NCI-H1436 treated with DMSO at 0.1 percent for 48 hours (cell line): ENCODE results near the gene ICA1.
A peak's percentile ranks its signal among the peaks of the same experiment; 100 is the strongest.

Experiments used
- DNase-seq: peaks from one replicate; lab custom pipeline; 2025; lab: John Stamatoyannopoulos, UW

The ICA1 gene

GRCh38 chr7:8200316-8200715 is 61.7 kb downstream of the ICA1 start:
- no peak for DNase-seq

DNA sequence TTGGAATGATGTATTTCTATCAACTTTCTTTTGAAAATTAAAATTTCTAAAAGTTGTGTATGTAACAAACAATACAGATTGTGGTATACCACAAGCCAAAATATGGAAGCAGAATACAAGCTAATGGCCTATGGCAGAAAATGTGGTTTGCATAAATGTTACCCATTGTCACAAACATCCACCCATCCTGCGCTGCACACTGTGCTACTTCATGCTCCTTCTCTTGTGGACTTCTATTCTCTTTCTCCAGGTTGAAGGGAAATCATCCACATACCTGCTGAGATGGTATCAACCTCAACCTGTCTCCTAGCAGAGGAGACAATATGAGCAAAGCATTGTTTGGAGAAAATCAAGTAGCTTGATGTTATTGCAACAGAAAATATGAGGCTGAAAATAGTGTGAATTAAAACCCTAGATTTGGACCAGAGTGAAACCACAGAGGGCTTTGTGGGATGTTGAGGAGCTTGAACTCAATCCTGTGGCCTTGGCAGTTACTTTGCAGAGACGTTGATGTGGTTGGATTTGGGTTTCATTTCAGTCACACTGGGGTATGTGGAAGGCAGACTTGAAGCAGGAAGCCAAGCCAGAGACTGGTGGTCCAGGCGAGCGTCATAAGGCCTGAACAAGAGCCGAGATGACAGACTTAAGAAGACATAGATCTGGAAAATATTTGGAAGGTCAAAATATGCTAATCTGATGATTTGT is 63.8 kb downstream of the ICA1 start:
- no peak for DNase-seq

GRCh38 chr7:8192897-8193296 is 69.1 kb downstream of the ICA1 start:
- DNase-seq = no peak

DNA sequence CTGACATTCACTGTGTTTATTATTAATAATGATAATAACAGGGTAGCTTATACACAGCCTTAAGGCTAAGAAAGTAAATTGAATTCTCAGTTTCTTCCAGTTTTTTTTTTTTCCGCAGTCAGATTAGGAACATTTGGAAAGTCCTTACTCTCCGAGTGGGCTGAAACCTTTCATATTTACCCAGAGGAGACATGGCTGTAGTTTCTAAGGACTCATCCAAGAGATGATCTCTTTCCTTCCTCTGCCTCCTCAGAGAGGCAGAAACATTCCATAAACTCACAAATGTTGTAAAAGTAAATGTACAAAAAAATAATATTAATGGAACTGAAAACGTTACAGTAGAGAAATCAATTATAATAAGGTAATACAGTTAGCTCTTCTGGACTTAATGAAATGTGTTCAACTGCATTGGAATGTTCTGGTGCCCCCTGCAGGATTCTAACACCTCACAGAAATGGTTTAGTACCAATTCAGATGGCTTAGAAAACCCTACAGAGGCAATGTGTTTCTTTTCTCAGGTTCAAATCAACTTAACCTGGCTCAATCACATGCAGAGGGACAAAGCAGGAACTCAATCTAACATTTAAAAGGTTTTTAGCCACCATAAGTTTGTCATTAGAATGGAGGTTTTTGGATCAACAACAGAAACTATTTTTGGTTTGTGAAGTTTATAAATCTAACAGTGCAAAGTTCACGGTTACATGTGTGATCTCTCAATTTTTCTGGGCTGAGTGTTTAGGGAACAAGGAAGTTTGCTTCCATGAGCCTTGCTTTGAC is 71.7 kb downstream of the ICA1 start:
- DNase-seq = no peak

- peak; percentile 74 for DNase-seq
Measured at GRCh38 chr7:8189625-8190024, 72.3 kb downstream of the ICA1 start.

- DNase-seq = no peak
Measured at GRCh38 chr7:8185926-8186683, 75.9 kb downstream of the ICA1 start.

DNA sequence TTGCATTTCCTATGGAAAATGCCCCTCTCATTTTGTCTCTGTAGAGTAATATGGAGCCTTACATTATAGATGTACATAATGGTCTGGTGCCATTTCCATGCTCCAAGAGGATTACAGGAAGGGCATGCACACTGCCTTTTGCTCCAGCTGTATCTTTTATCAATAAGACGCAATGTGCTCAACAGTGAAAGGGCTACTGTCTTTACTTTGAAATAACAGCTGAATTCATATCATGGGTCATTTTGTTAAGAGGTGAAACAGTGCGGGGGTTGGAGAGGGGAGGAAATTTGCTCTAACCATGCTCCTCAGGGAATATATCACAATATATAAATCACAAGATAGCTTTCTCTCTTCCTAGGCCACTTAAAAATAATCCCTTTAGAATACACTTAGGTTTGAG is 77.7 kb downstream of the ICA1 start:
- peak; percentile 94 for DNase-seq

DNA sequence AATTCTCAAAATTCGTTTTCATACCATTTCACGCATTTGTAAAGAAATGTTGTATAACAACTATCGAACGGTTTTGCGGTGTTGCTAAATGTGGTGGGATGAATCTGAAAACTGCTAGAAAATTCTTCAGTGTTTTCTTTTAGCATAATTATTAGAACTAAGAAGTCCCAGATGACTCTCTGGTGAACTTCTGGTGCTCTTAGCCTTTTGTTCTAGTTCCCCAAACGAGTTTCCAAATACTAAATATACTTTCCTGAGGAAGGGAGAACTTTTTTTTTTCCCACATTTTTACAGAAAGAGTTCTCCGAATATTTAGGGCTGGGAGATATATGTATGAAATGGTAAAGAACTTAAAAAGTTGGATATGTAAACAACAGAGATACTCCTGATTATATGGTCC is 82.5 kb downstream of the ICA1 start:
- no peak for DNase-seq

DNA sequence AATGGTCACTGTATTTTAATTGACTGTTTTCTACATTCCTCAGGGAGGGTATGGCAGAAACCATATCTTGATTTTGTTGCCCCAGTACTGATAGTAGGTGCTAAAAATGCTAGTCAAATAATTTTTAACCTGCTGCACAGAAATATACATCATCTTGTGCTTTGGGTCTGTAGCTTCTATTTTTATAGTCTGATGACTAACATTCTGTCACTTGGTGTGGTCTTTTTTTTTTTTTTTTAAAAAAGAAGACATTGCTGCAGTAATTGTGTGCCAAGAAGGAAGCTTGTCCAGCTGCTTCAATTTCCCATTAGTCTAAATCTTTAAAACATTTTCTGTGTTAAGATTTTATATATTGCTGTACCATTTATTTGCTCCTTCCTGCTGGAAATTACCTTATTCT is 83.6 kb downstream of the ICA1 start:
- no peak for DNase-seq

DNA sequence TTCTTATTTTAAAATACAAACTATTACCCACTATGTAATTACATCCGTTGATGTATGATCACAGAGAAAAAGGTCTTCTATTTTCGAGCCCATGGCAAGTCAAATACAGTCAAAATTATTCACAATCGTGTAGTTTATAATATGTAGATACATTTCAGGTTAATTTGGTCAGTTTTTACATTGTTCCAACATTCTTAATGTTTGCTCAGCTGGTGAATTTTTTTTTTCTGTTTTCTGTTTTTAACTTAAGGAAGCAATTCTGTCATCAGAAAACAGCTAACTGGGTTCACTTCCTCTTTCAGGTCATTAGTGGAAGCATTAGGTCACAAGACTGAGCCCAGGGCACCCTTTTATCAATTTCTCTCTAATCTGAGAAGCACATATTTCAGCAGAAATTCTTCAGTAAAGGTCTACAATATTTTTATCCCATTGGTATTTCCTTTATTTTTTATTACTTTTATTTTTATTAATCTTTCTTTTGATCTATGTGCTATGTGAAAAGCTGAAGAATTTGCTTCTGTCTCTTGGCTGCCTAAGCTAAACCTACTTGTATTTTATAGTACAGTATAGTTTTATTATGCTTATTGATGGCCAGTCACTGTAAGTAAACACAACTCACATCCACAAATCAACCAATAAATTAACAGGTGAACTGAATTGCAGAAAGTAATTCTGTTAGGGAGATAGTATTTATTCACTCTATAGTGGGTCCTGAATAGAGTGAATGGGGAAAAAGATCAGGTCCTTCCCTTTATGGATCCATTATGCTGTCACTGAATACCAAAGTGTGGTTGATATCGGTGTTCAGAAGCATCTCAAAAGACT is 84.6 kb downstream of the ICA1 start:
- DNase-seq = no peak

- DNase-seq = peak; percentile 61
Measured at GRCh38 chr7:8176370-8177081, 85.4 kb downstream of the ICA1 start.

DNA sequence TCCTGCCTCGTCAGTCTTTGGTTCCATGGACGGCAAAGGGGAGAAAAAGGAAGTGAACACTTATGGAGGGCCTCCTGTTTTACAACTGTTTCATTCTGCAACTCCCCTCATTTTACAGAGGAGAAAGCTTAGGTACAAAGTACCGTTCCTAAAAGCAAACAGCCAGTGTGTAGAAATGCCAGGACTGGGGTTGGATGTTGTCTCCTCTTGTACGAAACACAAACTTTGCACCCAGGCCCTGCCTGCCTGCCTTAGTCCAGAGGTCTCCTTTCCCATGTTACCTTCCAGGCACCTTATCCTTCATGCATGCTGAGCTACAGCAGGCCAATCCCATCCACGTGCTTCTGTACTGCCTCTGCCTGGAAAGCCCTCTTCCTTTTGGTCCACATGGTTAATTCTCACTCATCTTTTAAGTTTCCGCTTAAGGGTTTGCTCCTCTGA is 86.0 kb downstream of the ICA1 start:
- no peak for DNase-seq

DNA sequence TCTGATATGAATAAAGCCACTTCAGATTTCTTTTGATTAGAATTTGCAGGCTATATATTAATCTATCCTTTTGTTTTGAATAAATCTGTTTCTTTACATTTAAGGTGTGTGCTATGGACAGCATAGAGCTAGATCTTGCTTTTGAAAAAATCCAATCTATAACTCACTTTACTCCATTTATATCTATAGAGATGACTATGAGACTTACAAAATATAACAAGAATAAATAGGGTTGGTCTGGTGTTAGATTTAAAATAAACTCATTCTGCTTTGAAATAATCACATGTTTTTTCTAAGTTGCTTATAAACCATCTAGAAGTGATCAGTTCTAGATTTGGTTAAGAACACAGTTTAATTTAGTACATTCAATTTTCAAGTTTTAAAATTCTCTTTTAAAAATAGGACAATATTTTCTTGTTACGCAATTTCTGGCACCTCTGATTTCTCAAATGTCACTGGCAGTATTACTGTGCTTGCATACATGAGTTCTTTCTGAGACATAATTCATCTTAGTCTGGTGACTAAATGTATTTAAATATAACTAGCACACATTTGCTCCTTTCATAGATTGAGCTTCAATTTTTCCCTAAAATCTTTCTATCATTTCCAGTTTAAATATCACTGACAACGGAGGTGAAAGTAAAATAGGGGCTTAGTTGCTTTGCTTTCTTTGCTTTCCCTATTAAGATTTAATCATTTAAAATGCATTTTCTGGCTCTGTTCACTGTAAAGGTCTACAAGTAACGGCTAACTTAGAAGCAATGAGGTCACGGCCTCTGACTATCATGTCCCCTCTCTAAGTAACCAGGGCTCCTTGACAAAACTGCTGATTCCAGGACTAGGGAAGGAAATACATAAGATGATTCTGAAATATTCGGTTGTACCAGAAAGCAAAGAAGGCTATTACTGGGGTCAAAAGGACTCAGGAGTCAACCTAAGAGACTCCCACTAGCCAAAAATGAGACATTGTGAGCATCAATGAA is 89.3 kb downstream of the ICA1 start:
- no peak for DNase-seq

GRCh38 chr7:8169171-8169570 is 92.8 kb downstream of the ICA1 start:
- DNase-seq = no peak

DNA sequence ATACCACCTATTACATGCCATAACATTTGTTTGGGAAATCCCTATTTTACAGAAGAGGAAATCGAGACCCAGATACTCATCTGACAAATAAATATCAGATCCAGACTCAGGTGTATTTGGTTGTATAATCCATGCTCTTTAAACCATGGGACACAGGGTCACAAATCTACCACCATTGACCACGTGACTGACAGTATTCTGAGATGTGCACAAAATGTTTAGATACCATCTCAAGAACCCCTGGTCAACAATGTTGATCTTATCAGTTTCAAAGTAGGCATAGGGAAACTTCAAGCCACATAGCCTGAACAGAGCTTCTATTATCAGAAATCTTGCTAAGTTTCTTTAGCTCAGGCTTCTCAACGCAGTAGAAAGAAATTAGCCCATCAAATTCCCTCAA is 93.6 kb downstream of the ICA1 start:
- DNase-seq = no peak

GRCh38 chr7:8165150-8165549 is 96.8 kb downstream of the ICA1 start:
- no peak for DNase-seq

DNA sequence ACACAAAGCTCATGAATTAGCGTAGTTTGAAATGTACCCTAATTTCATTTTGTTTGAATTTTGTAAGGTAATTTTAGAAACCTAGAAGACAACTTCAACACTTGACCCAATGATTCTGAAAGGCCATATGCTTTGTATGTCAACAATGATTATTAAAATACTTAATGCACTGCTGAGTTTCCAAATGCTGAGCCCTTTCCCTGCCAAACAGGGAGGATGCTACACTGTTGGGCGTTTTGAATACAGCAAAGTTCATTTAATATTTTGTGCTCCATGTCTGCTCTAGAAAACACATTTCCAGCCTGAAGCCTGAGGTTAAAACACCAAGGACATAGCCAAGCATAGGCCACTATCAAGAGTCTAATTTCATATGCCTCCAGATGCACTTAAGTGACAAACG is 99.8 kb downstream of the ICA1 start:
- DNase-seq = no peak

GRCh38 chr7:8161364-8161828 is 100.6 kb downstream of the ICA1 start:
- no peak for DNase-seq

- DNase-seq = no peak
Measured at GRCh38 chr7:8160779-8161345, 101.1 kb downstream of the ICA1 start.

- DNase-seq = no peak
Measured at GRCh38 chr7:8160250-8160649, 101.7 kb downstream of the ICA1 start.
